HepG2 (cell line): ENCODE results near the gene SYNPO2L.

Experiments used
- ESRRA ChIP-seq: sonication (generic); formaldehyde crosslinking; IDR thresholded peaks from 2 replicates; pipeline ENCODE4 v1.5.1; 2020; ENCODE audit warnings: mild to moderate bottlenecking, low read depth, missing genetic modification reagents
- GABPB1 ChIP-seq: IDR thresholded peaks from 2 replicates; pipeline ENCODE4 v1.6.1; 2016; ENCODE audit warnings: mild to moderate bottlenecking, missing genetic modification reagents, moderate library complexity, missing compliant biosample characterization
- KDM2A ChIP-seq: sonication (generic); formaldehyde crosslinking; IDR thresholded peaks from 2 replicates; pipeline ENCODE4 v1.4.0; 2020; ENCODE audit warnings: low read depth, missing genetic modification reagents, borderline replicate concordance
- MAZ ChIP-seq, 2 experiments: sonication (generic) in 1 of 2; formaldehyde crosslinking in 1 of 2; IDR thresholded peaks; 2 replicates each; pipeline versions ENCODE4 v1.5.0 to v1.6.1; 2012 to 2020; ENCODE audit warnings: low read depth in 2 of 2, mild to moderate bottlenecking in 2 of 2, borderline replicate concordance in 1 of 2, improper control_type of control experiment in 1 of 2, low read length in 1 of 2, missing genetic modification reagents in 1 of 2, moderate library complexity in 1 of 2
- PCBP1 ChIP-seq: fragments of 200-400 bp; formaldehyde crosslinking; IDR thresholded peaks from 2 replicates; pipeline ENCODE4 v1.6.1; 2017; ENCODE audit warnings: mild to moderate bottlenecking, low read depth, low read length, borderline replicate concordance
- YY1 ChIP-seq: IDR thresholded peaks from 2 replicates; pipeline ENCODE4 v1.6.1; 2011; ENCODE audit warnings: low read length, low read depth, moderate library complexity, mild to moderate bottlenecking; ENCODE audit not compliant: insufficient read depth, insufficient replicate concordance
- ZNF839 ChIP-seq: sonication (generic); formaldehyde crosslinking; IDR thresholded peaks from 2 replicates; pipeline ENCODE4 v1.4.0; 2020; ENCODE audit warnings: missing genetic modification reagents, mild to moderate bottlenecking, borderline replicate concordance
- TF ChIP-seq, protein P1 (sequence below): IDR thresholded peaks from 2 replicates; pipeline ENCODE4 v1.6.1; 2012; ENCODE audit warnings: low read depth, low read length, improper control_type of control experiment
- TF ChIP-seq, protein P2 (sequence below): sonication (generic); formaldehyde crosslinking; IDR thresholded peaks from 2 replicates; pipeline ENCODE4 v1.5.0; 2020; ENCODE audit warnings: mild to moderate bottlenecking, missing genetic modification reagents, moderate library complexity

DNA sequence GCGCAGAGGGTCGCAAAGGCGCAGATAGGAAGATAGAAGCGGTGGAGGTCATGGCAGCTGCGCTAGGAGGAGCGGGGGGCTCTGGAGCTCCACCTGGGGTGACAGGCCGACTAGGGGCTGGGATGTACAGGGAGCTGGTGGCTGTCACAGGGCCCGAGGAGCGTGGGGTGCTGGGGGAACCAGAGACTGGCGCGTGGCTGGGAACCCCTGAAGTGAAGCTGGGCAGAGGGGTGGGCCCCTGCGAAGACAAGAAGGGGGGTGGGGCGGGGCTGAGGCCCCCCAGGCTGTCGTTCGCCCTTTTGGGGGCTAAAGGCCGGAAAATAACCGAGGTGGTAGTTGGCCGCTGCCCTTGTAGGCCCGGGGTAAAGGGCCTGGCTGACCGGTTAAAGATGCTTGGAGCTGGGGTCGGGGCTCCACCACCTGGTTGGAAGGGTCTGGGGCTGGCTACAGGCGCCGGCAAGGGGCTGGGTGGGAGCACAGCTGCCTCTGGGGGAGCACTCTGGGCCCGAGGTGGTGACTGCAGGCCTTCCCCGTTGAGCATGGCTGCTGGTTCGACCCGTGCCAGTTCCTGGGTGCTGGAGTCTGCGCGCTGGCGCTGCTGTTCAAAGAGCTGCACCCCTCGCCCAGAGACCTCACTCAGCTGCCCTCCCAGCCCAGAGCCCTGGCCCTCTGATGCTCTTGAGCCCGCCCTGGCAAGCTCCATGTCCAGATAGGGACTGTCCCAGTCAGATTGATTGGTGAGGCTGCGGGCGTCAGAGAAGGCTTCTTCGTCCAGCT is 7.8 kb downstream of the SYNPO2L start:
- TF ChIP-seq MAZ (IDR thresholded peaks at IDR 0.05; ENCODE audit: borderline replicate concordance, low read depth, low read length), result no peak
- TF ChIP-seq MAZ (CRISPR knock-in tag; IDR thresholded peaks at IDR 0.05; ENCODE audit: low read depth), result no peak
- no peak for TF ChIP-seq YY1
- TF ChIP-seq, protein P1, sequence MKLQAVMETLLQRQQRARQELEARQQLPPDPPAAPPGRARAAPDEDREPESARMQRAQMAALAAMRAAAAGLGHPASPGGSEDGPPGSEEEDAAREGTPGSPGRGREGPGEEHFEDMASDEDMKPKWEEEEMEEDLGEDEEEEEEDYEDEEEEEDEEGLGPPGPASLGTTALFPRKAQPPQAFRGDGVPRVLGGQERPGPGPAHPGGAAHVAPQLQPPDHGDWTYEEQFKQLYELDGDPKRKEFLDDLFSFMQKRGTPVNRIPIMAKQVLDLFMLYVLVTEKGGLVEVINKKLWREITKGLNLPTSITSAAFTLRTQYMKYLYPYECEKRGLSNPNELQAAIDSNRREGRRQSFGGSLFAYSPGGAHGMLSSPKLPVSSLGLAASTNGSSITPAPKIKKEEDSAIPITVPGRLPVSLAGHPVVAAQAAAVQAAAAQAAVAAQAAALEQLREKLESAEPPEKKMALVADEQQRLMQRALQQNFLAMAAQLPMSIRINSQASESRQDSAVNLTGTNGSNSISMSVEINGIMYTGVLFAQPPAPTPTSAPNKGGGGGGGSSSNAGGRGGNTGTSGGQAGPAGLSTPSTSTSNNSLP, result no peak
- TF ChIP-seq, protein P2, sequence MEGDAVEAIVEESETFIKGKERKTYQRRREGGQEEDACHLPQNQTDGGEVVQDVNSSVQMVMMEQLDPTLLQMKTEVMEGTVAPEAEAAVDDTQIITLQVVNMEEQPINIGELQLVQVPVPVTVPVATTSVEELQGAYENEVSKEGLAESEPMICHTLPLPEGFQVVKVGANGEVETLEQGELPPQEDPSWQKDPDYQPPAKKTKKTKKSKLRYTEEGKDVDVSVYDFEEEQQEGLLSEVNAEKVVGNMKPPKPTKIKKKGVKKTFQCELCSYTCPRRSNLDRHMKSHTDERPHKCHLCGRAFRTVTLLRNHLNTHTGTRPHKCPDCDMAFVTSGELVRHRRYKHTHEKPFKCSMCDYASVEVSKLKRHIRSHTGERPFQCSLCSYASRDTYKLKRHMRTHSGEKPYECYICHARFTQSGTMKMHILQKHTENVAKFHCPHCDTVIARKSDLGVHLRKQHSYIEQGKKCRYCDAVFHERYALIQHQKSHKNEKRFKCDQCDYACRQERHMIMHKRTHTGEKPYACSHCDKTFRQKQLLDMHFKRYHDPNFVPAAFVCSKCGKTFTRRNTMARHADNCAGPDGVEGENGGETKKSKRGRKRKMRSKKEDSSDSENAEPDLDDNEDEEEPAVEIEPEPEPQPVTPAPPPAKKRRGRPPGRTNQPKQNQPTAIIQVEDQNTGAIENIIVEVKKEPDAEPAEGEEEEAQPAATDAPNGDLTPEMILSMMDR, result no peak
- TF ChIP-seq ZNF839 (CRISPR knock-in tag), result no peak
- TF ChIP-seq GABPB1, result no peak
- TF ChIP-seq PCBP1, result no peak
- TF ChIP-seq KDM2A, result no peak
- no peak for TF ChIP-seq ESRRA (CRISPR knock-in tag)
